Measurements from ENCODE around the gene MICAL3. TPM values are rescaled to one million over a fixed set of nuclear protein-coding genes. Genes with fewer than 3 reads are reported as not detected.
A peak's percentile ranks its signal among the peaks of the same experiment; 100 is the strongest.

Gene MICAL3
- total and polyA plus RNA-seq, 9 of the 15 experiments (the other 6 are each of a cell fraction or from before 2014, with no cell fraction given): 0.53 to 32.1 (median 12.3) TPM

DNA sequence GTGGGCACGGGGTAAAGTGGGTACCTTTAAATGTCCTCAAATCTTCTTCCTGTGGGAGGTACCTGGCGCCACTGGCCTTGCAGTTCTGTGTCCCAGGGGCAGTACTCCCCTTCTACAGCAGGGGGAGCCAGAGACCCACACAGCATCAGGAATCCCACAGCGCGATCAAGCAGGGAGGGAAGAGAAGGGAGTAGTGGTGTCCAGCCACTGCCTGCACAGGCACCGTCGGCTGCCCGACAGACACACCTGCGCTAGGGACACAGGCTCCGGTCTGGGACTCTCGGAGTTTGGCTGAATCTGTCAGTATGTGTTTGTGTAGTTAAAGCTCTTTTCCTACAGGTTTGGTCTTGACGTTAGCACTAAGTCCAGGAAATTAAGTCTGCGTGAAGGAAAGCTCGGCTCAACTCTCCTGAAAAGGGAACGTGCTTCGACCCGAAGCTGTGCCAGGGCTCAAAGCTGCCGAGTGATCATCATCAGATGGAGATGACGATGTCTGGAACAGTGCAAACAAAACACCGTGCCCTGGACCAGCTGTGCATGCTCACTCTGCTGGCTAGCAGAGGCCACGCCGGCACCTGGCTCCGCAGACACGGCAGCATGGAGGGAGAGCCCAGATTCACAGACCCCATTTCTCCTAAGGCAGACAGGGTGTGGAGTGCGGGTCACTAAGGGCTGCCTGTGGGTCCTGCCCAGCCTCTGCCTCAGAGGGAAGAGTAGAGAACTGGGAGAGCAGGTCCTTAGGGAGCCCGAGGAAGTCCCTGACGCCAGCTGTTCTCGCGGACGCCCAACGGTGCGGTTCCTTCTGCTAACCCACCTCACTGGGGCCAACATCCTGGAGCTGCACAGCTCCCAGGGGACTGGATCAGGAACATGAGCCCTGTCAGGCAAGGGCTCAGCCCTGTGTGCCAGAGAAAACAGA lies 194.1 kb downstream of the MICAL3 start (continued):
- TF ChIP-seq DEAF1 (CRISPR knock-in tag; IDR thresholded peaks at IDR 0.05) (peak; percentile 88), TBP (optimal IDR thresholded peaks at IDR 0.05; ENCODE audit: low read depth, low read length) (peak; percentile 48), ZBTB49 (CRISPR knock-in tag; IDR thresholded peaks at IDR 0.05; ENCODE audit: borderline replicate concordance) (no peak), RERE (CRISPR knock-in tag; IDR thresholded peaks at IDR 0.05; ENCODE audit: borderline replicate concordance) (no peak), HDAC1 (IDR thresholded peaks at IDR 0.05) (no peak), TCF7 (IDR thresholded peaks at IDR 0.05; ENCODE audit: borderline replicate concordance) (no peak), E2F3 (CRISPR knock-in tag; IDR thresholded peaks at IDR 0.05) (no peak), BDP1 (IDR thresholded peaks at IDR 0.05; ENCODE audit: insufficient read depth, insufficient read length) (no peak), MCM2 (IDR thresholded peaks at IDR 0.05; ENCODE audit: low read depth) (no peak), RBM34 (IDR thresholded peaks at IDR 0.05; ENCODE audit: borderline replicate concordance, insufficient read depth, low read length) (no peak), RUNX1 (IDR thresholded peaks at IDR 0.05; ENCODE audit: low read depth) (no peak), STAT5B (CRISPR knock-in tag; IDR thresholded peaks at IDR 0.05) (no peak), ZNF12 (CRISPR knock-in tag; IDR thresholded peaks at IDR 0.05) (no peak), SMAD4 (CRISPR knock-in tag; conservative IDR thresholded peaks at IDR 0.05) (0 out of 2 replicates have a peak, but pooled peaks have one; percentile 16), TRIM24 (IDR thresholded peaks at IDR 0.05) (no peak), TEAD1 (CRISPR knock-in tag; IDR thresholded peaks at IDR 0.05) (no peak), ZNF655 (CRISPR knock-in tag; IDR thresholded peaks at IDR 0.05) (no peak)

All from K562 (cell line).